ENCODE results near the gene STRN. TPM values are rescaled to one million over a fixed set of nuclear protein-coding genes. Genes with fewer than 3 reads are reported as not detected.
"Not testable (repeated sequence)": the region's sequence is repeated elsewhere in the genome, so short reads cannot be mapped to it uniquely, and the experiment has no call there.

Gene STRN
- total and polyA plus RNA-seq, 7 experiments from 2014 or later: 12.4 to 35.0 (median 26.9) TPM

DNA sequence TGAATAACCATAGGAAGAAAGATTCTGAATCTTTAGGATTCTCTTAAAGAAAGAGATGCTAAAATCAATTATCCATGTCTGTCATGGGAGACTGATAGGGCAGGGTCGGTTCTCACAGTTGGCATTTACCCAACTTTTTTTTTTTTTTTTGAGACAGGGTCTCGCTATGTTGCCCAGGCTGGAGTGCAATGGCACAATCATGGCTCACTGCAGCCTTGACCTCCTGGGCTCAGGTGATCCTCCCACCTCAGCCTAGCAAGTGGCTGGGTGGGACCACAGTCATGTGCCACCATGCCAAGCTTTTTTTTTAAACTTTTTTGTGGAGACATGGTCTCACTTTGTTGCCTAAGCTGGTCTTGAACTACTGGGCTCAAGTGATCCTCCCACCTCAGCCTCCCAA lies 141.7 kb downstream of the STRN start:
- H3K4me3 ChIP-seq (ENCODE audit: low read length); POLR2A ChIA-PET; H3K36me3 ChIP-seq (ENCODE audit: control insufficient read depth in 2 of 3, insufficient read depth in 3 of 3, low read length in 3 of 3); H3K9me3 Mint-ChIP-seq; H3K4me3 Mint-ChIP-seq; H3K4me1 ChIP-seq (ENCODE audit: control insufficient read depth in 2 of 2, insufficient read depth in 2 of 2, low read length in 2 of 2); H3K27me3 ChIP-seq (ENCODE audit: control insufficient read depth in 2 of 2, insufficient read depth in 2 of 2, low read length in 2 of 2); H3K27ac ChIP-seq (ENCODE audit: low read depth, low read length); H3K27ac Mint-ChIP-seq; H3K36me3 Mint-ChIP-seq; CTCF ChIA-PET; DNase-seq; ATAC-seq; intact Hi-C loops (cut with micrococcal nuclease); H3K4me1 Mint-ChIP-seq; H3K9me3 ChIP-seq (ENCODE audit: control insufficient read depth in 2 of 3, low read length in 3 of 3): not testable (repeated sequence)
- H3K27me3 Mint-ChIP-seq: peaks cover 3 to 20% (median 6%) of the 10 kb centered on the region in 5 donors

DNA sequence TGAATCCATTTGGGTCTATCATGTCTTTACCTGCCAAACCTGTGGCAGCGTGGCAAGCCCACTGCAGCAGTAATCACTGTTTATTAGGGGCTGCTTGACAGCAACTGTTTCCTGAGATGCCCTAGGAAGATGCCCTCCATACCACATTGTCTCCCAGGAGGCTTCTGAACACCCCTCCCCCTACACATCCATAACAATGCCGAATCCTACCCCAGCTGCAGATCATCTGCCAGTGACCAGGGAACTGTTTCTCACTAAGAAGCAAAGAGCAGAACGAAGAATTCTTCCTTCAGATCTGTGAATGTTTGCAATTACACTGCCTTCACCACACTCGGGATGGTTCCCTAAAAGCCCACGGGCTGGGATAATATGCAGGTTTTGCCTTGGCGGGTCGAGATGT lies 142.1 kb downstream of the STRN start:
- ChIA-PET CTCF (interaction anchor here (0.7 kb wide), 1 partner anchor 20 kb away, joined by 3 read pairs; no protein-coding TSS in a partner anchor), POLR2A (no interaction called here)
- H3K27ac Mint-ChIP-seq: no peak overlapping the region
- no peaks in the 10 kb centered on the region for H3K36me3 Mint-ChIP-seq
- intact Hi-C loops (cut with micrococcal nuclease): no loop called here
- no peak overlapping the region for H3K4me3 Mint-ChIP-seq
- no peak overlapping the region for H3K4me3 ChIP-seq (ENCODE audit: low read length)
- H3K27me3 Mint-ChIP-seq: peaks cover 3 to 20% (median 6%) of the 10 kb centered on the region in 5 donors
- no peak overlapping the region for H3K27ac ChIP-seq (ENCODE audit: low read depth, low read length)
- no peak for DNase-seq
- no peaks in the 10 kb centered on the region for H3K36me3 ChIP-seq (ENCODE audit: control insufficient read depth in 2 of 3, insufficient read depth in 3 of 3, low read length in 3 of 3)
- no peaks in the 10 kb centered on the region for H3K27me3 ChIP-seq (ENCODE audit: control insufficient read depth in 2 of 2, insufficient read depth in 2 of 2, low read length in 2 of 2)
- no peak for ATAC-seq
- H3K4me1 Mint-ChIP-seq: no peaks in the 10 kb centered on the region
- no peaks in the 10 kb centered on the region for H3K9me3 Mint-ChIP-seq
- no peaks in the 10 kb centered on the region for H3K4me1 ChIP-seq (ENCODE audit: control insufficient read depth in 2 of 2, insufficient read depth in 2 of 2, low read length in 2 of 2)
- H3K9me3 ChIP-seq (ENCODE audit: control insufficient read depth in 2 of 3, low read length in 3 of 3): no peaks in the 10 kb centered on the region

DNA sequence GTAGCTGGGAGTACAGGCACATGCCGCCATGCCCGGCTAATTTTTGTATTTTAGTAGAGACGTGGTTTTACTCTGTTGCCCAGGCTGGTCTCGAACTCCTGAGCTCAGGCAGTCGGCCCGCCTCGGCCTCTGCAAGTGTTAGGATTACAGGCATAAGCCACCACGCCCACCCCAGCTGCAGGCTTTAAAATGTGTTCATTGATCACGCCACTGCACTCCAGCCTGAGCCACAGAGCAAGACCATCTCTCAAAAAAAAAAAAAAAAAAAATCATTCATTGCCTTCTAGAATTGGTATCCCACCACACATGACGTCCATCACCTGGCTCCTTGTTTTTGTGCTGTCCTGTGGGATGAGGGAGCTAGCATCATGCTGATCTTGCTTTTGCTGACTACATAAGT lies 142.5 kb downstream of the STRN start:
- H3K9me3 Mint-ChIP-seq: no peaks in the 10 kb centered on the region
- no peaks in the 10 kb centered on the region for H3K36me3 Mint-ChIP-seq
- CTCF ChIA-PET: interaction anchor here (0.7 kb wide), 1 partner anchor 20 kb away, joined by 3 read pairs; no protein-coding TSS in a partner anchor

DNA sequence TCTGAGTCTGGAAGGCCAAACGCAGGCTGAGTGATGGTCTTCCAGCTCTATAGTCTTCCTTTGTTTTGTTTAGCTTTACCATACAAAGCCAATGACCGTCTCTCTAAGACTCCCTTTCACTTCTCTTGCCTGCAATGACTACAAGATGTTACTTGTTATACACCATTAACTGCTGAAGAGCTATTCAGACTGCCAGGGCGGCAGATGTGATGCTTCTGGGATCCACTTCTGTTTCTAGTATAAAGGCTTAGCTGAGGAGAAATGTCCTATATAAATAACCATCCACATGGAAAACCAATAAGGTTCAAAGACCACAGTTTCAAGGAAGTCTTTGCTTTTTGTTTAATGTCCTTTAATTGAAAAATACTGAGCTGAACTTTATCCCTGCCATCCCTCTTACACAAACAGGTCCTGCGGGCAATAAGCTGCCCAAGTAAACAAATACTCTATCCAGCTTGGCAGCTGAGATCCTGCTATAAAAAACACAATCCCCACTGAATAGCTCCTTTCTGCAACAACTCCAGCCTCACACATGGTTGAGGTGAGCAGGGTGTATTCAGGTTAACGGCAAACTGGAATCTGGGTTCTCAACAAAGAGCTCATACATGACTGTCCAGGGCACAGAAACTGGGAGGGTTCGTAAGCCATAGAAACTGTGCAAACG lies 145.3 kb downstream of the STRN start:
- Mint-ChIP-seq H3K27me3 (peaks cover 0 to 4% (median 0%) of the 10 kb centered on the region in 5 donors), H3K27ac (no peak overlapping the region), H3K36me3 (no peaks in the 10 kb centered on the region), H3K4me3 (no peak overlapping the region), H3K9me3 (no peaks in the 10 kb centered on the region), H3K4me1 (no peaks in the 10 kb centered on the region)
- ATAC-seq (no peak), DNase-seq (no peak)
- H3K36me3 ChIP-seq (ENCODE audit: control insufficient read depth in 2 of 3, insufficient read depth in 3 of 3, low read length in 3 of 3): no peaks in the 10 kb centered on the region
- ChIA-PET POLR2A (no interaction called here), CTCF (no interaction called here)
- no peak overlapping the region for H3K4me3 ChIP-seq (ENCODE audit: low read length)
- H3K27me3 ChIP-seq (ENCODE audit: control insufficient read depth in 2 of 2, insufficient read depth in 2 of 2, low read length in 2 of 2): no peaks in the 10 kb centered on the region
- intact Hi-C loops (cut with micrococcal nuclease): no loop called here
- no peaks in the 10 kb centered on the region for H3K4me1 ChIP-seq (ENCODE audit: control insufficient read depth in 2 of 2, insufficient read depth in 2 of 2, low read length in 2 of 2)
- H3K27ac ChIP-seq (ENCODE audit: low read depth, low read length): no peak overlapping the region
- no peaks in the 10 kb centered on the region for H3K9me3 ChIP-seq (ENCODE audit: control insufficient read depth in 2 of 3, low read length in 3 of 3)

More for the DNA sequence above, 142.5 kb downstream of the STRN start:
- no peaks in the 10 kb centered on the region for H3K27me3 ChIP-seq (ENCODE audit: control insufficient read depth in 2 of 2, insufficient read depth in 2 of 2, low read length in 2 of 2)
- H3K27ac ChIP-seq (ENCODE audit: low read depth, low read length): no peak overlapping the region
- H3K36me3 ChIP-seq (ENCODE audit: control insufficient read depth in 2 of 3, insufficient read depth in 3 of 3, low read length in 3 of 3): no peaks in the 10 kb centered on the region
- Mint-ChIP-seq H3K4me3 (no peak overlapping the region), H3K27ac (no peak overlapping the region), H3K4me1 (no peaks in the 10 kb centered on the region), H3K27me3 (peaks cover 1 to 17% (median 4%) of the 10 kb centered on the region in 5 donors)
- H3K4me1 ChIP-seq (ENCODE audit: control insufficient read depth in 2 of 2, insufficient read depth in 2 of 2, low read length in 2 of 2): no peaks in the 10 kb centered on the region
- no peak overlapping the region for H3K4me3 ChIP-seq (ENCODE audit: low read length)
- intact Hi-C loops (cut with micrococcal nuclease): no loop called here
- no peaks in the 10 kb centered on the region for H3K9me3 ChIP-seq (ENCODE audit: control insufficient read depth in 2 of 3, low read length in 3 of 3)
- DNase-seq (no peak), ATAC-seq (no peak)
- POLR2A ChIA-PET: no interaction called here

DNA sequence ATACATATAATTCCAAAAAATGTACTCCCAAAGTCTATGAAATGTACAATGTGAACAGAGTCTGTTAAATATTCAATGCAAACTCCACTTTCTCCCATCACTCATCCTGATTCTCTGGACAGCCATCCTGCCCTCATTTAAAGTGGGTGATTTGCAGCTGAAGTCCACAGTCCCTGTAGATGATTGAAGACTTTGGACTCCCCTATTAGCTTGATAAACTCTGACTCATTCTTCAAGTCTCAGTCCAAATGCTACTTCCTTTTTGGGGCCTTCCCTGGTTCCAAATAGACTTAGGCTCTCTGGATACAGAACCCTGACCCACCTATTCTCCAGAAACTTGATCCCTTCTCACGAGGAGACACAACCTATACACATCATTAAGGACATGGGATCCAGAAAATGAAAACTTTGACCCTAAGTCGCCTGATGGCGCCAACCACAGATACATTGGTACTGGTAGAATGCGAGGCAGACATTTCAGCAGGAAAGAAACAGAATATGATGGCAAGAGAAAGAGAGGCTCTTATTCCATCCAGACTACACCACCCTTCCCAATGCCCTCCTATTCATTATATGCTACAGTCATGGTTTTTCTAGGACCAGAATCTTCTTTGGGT lies 147.1 kb downstream of the STRN start:
- ChIA-PET CTCF (no interaction called here), POLR2A (no interaction called here)
- intact Hi-C loops (cut with micrococcal nuclease): no loop called here
- no peak overlapping the region for H3K4me3 Mint-ChIP-seq
- no peaks in the 10 kb centered on the region for H3K9me3 Mint-ChIP-seq
- ATAC-seq (no peak), DNase-seq (no peak)
- H3K27me3 Mint-ChIP-seq: peaks cover 0 to 3% (median 0%) of the 10 kb centered on the region in 5 donors
- no peaks in the 10 kb centered on the region for H3K36me3 Mint-ChIP-seq
- no peak overlapping the region for H3K27ac Mint-ChIP-seq
- Histone ChIP-seq H3K36me3 (ENCODE audit: control insufficient read depth in 2 of 3, insufficient read depth in 3 of 3, low read length in 3 of 3) (no peaks in the 10 kb centered on the region), H3K27me3 (ENCODE audit: control insufficient read depth in 2 of 2, insufficient read depth in 2 of 2, low read length in 2 of 2) (no peaks in the 10 kb centered on the region), H3K27ac (ENCODE audit: low read depth, low read length) (no peak overlapping the region), H3K4me3 (ENCODE audit: low read length) (no peak overlapping the region), H3K4me1 (ENCODE audit: control insufficient read depth in 2 of 2, insufficient read depth in 2 of 2, low read length in 2 of 2) (no peaks in the 10 kb centered on the region), H3K9me3 (ENCODE audit: control insufficient read depth in 2 of 3, low read length in 3 of 3) (no peaks in the 10 kb centered on the region)
- H3K4me1 Mint-ChIP-seq: no peaks in the 10 kb centered on the region

DNA sequence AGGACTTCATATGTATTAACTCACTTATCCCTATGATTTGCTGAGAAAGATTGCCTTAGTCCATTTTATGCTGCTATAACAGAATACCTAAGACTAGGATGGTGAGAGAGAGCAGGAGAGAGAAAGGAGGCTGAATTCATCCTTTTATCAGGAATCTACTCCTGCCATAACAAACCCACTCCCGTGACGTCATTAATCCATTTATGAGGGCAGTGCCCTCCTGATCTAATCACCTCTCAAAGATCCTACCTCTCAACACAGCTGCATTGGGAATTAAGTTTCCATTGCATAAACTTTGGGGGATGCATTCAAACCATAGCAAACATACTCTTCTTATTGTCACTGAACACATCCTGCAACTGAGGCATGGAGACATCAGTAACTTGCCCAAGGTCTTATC lies 147.8 kb downstream of the STRN start:
- CTCF ChIA-PET: no interaction called here
- Mint-ChIP-seq H3K9me3 (no peaks in the 10 kb centered on the region), H3K27me3 (no peaks in the 10 kb centered on the region)

DNA sequence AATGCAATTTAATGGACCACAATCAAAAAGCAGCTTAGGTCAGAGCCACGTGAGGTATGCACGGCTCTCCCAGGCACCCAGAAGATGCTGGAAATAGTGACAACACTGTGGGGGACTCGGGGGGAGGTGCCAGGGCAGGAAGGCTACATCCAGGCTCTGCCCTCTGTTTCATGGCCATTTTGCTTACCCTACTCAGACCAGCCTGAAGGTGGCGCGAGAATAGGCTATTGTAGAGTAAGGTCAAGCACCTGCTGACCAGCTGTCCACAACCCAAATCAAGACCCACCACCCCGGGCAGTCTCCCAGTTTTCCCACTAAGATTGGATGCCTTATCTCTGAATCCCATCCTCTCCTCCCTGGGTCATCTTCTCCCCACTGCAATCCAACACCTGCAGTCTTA lies 154.1 kb downstream of the STRN start:
- H3K4me3 Mint-ChIP-seq: peak overlapping the region in 1 of 10 donors; percentile 3
- ChIA-PET CTCF (no interaction called here), POLR2A (no interaction called here)
- ATAC-seq (no peak), DNase-seq (no peak)
- H3K27ac ChIP-seq (ENCODE audit: low read depth, low read length): no peak overlapping the region
- no peaks in the 10 kb centered on the region for H3K4me1 ChIP-seq (ENCODE audit: control insufficient read depth in 2 of 2, insufficient read depth in 2 of 2, low read length in 2 of 2)
- H3K36me3 ChIP-seq (ENCODE audit: control insufficient read depth in 2 of 3, insufficient read depth in 3 of 3, low read length in 3 of 3): no peaks in the 10 kb centered on the region
- peaks cover 0 to 1% (median 0%) of the 10 kb centered on the region in 7 donors for H3K4me1 Mint-ChIP-seq
- H3K36me3 Mint-ChIP-seq: peaks cover 0 to 4% (median 0%) of the 10 kb centered on the region in 5 donors
- H3K27ac Mint-ChIP-seq: peak overlapping the region in 1 of 9 donors; percentile 88
- intact Hi-C loops (cut with micrococcal nuclease): no loop called here
- no peaks in the 10 kb centered on the region for H3K27me3 ChIP-seq (ENCODE audit: control insufficient read depth in 2 of 2, insufficient read depth in 2 of 2, low read length in 2 of 2)
- H3K9me3 Mint-ChIP-seq: no peaks in the 10 kb centered on the region
- no peak overlapping the region for H3K4me3 ChIP-seq (ENCODE audit: low read length)
- peaks cover 0 to 4% (median 0%) of the 10 kb centered on the region in 5 donors for H3K27me3 Mint-ChIP-seq
- H3K9me3 ChIP-seq (ENCODE audit: control insufficient read depth in 2 of 3, low read length in 3 of 3): no peaks in the 10 kb centered on the region

More for the DNA sequence above, 147.8 kb downstream of the STRN start:
- Mint-ChIP-seq H3K27ac (no peak overlapping the region), H3K36me3 (peaks cover 0 to 3% (median 0%) of the 10 kb centered on the region in 5 donors), H3K4me3 (no peak overlapping the region), H3K4me1 (no peaks in the 10 kb centered on the region)
- POLR2A ChIA-PET: no interaction called here
- Histone ChIP-seq H3K27me3 (ENCODE audit: control insufficient read depth in 2 of 2, insufficient read depth in 2 of 2, low read length in 2 of 2) (no peaks in the 10 kb centered on the region), H3K4me3 (ENCODE audit: low read length) (no peak overlapping the region), H3K4me1 (ENCODE audit: control insufficient read depth in 2 of 2, insufficient read depth in 2 of 2, low read length in 2 of 2) (no peaks in the 10 kb centered on the region), H3K9me3 (ENCODE audit: control insufficient read depth in 2 of 3, low read length in 3 of 3) (no peaks in the 10 kb centered on the region), H3K27ac (ENCODE audit: low read depth, low read length) (no peak overlapping the region), H3K36me3 (ENCODE audit: control insufficient read depth in 2 of 3, insufficient read depth in 3 of 3, low read length in 3 of 3) (no peaks in the 10 kb centered on the region)
- ATAC-seq (no peak), DNase-seq (no peak)
- intact Hi-C loops (cut with micrococcal nuclease): no loop called here

Measured in naive thymus-derived CD4-positive, alpha-beta T cell (primary cell).